ENCODE results near the gene LGALS7B. TPM values are rescaled to one million over a fixed set of nuclear protein-coding genes. Genes with fewer than 3 reads are reported as not detected.
"Not testable (repeated sequence)": the region's sequence is repeated elsewhere in the genome, so short reads cannot be mapped to it uniquely, and the experiment has no call there.

The LGALS7B gene
- total RNA-seq, 2 donors from 2014 or later: not detected

DNA sequence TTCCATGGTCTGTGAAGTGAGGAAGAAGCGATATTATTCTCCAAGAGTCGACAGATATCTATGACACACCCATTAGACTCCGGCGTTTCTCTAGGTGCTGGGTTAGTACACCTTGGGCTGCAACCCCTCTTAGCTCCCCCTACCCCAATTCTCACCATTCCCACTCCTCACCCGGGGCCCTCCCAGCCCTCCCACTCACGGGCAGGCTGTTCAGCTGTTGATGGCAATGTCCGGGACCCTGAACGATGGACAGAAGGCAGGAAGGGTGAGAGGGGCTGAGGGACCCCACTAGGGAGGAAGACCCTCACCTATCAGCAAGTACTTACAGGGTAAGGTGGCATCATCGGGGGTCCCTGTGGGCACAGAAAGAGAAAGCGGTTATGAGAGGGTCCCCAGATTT is 14.5 kb downstream of the LGALS7B start:
- Histone ChIP-seq H3K4me1 (no peaks in the 10 kb centered on the region), H3K36me3 (replicated peaks in 1 of 2; ENCODE audit: insufficient read depth in 1 of 2, low read depth in 2 of 2) (no peaks in the 10 kb centered on the region), H3K9me3 (no peaks in the 10 kb centered on the region), H3K27ac (no peak overlapping the region), H3K4me3 (no peak overlapping the region), H3K27me3 (no peaks in the 10 kb centered on the region)
- no peak for DNase-seq
- TF ChIP-seq, protein P1, sequence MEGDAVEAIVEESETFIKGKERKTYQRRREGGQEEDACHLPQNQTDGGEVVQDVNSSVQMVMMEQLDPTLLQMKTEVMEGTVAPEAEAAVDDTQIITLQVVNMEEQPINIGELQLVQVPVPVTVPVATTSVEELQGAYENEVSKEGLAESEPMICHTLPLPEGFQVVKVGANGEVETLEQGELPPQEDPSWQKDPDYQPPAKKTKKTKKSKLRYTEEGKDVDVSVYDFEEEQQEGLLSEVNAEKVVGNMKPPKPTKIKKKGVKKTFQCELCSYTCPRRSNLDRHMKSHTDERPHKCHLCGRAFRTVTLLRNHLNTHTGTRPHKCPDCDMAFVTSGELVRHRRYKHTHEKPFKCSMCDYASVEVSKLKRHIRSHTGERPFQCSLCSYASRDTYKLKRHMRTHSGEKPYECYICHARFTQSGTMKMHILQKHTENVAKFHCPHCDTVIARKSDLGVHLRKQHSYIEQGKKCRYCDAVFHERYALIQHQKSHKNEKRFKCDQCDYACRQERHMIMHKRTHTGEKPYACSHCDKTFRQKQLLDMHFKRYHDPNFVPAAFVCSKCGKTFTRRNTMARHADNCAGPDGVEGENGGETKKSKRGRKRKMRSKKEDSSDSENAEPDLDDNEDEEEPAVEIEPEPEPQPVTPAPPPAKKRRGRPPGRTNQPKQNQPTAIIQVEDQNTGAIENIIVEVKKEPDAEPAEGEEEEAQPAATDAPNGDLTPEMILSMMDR (IDR thresholded peaks at IDR 0.05): no peak
- TF ChIP-seq POLR2A (IDR thresholded peaks at IDR 0.05): no peak
- ATAC-seq: no peak
- 80 to 88% methylated on average over 9 to 10 of the region's 10 CpGs for WGBS, 2 donors
- intact Hi-C loops (cut with DNase I): no loop called here

DNA sequence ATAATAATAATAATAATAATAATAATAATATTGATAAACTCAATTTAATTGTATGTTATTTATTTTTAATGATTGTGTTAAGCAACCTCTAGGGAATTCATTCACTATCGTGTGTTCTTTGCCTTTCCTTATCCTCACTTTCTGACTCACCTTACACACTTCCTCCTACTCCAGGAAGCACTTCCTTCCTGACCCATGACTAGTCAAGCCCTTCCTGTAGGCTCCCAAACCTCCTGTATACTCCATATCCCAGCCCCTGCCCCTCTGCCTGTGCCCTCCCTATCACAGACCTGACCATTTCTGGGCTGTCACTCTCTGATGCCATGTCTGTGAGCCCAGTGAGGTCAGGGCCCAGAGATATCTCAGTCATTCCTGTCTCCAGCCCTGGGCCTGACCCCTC is 16.2 kb downstream of the LGALS7B start:
- intact Hi-C loops (cut with DNase I): no loop called here
- no peak overlapping the region for H3K27ac ChIP-seq
- H3K4me3 ChIP-seq: no peak overlapping the region
- no peaks in the 10 kb centered on the region for H3K27me3 ChIP-seq
- DNase-seq: no peak
- no peaks in the 10 kb centered on the region for H3K4me1 ChIP-seq
- H3K36me3 ChIP-seq (replicated peaks in 1 of 2; ENCODE audit: insufficient read depth in 1 of 2, low read depth in 2 of 2): no peaks in the 10 kb centered on the region
- peak; percentile 15 for ATAC-seq
- TF ChIP-seq, protein P1 (IDR thresholded peaks at IDR 0.05): no peak
- H3K9me3 ChIP-seq: no peaks in the 10 kb centered on the region
- WGBS, 2 donors: 54 to 62% methylated on average over 1 of the region's 1 CpG

DNA sequence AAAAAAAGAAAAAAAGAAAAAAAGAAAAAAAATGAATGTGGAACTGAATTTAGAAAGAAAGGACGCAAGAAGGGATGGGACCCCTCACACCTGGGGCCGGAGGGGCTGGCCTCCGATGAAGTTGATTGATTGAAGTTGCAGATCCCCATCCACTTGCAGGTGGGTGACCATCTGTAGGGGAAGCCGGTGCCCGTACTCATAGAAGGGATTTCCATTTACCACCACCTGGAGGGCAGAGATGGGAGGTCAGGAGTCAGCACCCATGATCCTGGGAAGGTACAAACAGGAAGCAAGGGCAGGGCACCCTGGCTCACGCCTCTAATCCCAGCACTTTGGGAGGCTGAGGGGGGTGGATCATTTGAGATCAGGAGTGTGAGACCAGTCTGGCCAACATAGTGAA is 17.4 kb downstream of the LGALS7B start:
- intact Hi-C loops (cut with DNase I): no loop called here
- no peaks in the 10 kb centered on the region for H3K36me3 ChIP-seq (replicated peaks in 1 of 2; ENCODE audit: insufficient read depth in 1 of 2, low read depth in 2 of 2)
- H3K27ac ChIP-seq: no peak overlapping the region
- H3K4me1 ChIP-seq: no peaks in the 10 kb centered on the region
- no peak for TF ChIP-seq POLR2A (IDR thresholded peaks at IDR 0.05)
- TF ChIP-seq, protein P1 (IDR thresholded peaks at IDR 0.05): no peak
- H3K27me3 ChIP-seq: no peaks in the 10 kb centered on the region
- WGBS, 2 donors: 90 to 94% methylated on average over 6 of the region's 6 CpGs
- H3K9me3 ChIP-seq: no peaks in the 10 kb centered on the region
- no peak overlapping the region for H3K4me3 ChIP-seq
- no peak for ATAC-seq
- no peak for DNase-seq

DNA sequence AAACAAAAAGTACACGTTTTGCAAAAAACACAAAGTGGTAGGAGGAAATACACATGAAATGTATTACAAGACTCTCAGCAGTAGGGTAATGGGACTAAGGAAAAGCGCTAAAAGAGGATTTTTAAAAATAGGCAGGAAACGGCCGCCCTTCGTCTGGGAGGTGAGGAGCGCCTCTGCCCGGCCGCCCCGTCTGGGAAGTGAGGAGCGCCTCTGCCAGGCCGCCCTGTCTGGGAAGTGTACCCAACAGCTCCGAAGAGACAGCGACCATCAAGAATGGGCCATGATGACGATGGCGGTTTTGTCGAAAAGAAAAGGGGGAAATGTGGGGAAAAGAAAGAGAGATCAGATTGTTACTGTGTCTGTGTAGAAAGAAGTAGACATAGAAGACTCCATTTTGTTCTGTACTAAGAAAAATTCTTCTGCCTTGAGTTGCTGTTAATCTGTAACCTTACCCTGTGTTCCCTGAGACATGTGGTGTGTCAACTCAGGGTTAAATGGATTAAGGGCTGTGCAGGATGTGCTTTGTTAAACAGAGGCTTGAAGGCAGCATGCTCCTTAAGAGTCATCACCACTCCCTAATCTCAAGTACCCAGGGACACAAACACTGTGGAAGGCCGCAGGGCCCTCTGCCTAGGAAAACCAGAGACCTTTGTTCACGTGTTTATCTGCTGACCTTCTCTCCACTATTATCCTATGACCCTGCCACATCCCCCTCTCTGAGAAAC is 18.5 kb downstream of the LGALS7B start:
- WGBS, 2 donors: 85 to 88% methylated on average over 17 to 18 of the region's 18 CpGs
- H3K4me1 ChIP-seq; H3K27ac ChIP-seq; intact Hi-C loops (cut with DNase I); H3K9me3 ChIP-seq; DNase-seq; H3K4me3 ChIP-seq; H3K27me3 ChIP-seq; ATAC-seq; H3K36me3 ChIP-seq (replicated peaks in 1 of 2; ENCODE audit: insufficient read depth in 1 of 2, low read depth in 2 of 2): not testable (repeated sequence)

DNA sequence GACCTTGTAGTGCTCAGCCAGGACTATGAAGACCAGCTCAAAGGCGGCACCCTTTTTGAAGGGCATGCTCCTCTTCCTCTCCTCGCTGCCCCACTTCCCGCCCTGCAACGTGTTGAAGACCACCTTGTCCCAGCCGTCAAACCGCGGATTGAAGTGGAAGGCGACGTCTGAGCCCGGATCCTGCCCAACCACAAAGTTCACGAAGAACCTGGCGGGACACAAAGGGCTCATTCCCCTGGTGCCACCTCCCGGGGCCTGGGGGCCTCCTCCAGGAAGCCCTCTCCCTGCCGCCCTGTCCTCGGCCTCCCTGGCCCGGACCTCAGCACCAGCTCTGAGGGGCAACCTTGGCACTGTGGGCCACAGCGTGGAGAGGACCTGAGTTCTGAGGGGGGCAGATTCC is 19.7 kb downstream of the LGALS7B start:
- H3K4me1 ChIP-seq: peaks cover 12% of the 10 kb centered on the region
- intact Hi-C loops (cut with DNase I): no loop called here
- no peak overlapping the region for H3K4me3 ChIP-seq
- DNase-seq: no peak
- H3K36me3 ChIP-seq (replicated peaks in 1 of 2; ENCODE audit: insufficient read depth in 1 of 2, low read depth in 2 of 2): no peaks in the 10 kb centered on the region
- H3K27ac ChIP-seq: no peak overlapping the region
- no peaks in the 10 kb centered on the region for H3K27me3 ChIP-seq
- H3K9me3 ChIP-seq: no peaks in the 10 kb centered on the region
- no peak for ATAC-seq
- 94 to 97% methylated on average over 14 to 16 of the region's 17 CpGs for WGBS, 2 donors
- no peak for TF ChIP-seq POLR2A (IDR thresholded peaks at IDR 0.05)
- TF ChIP-seq, protein P1 (IDR thresholded peaks at IDR 0.05): no peak
